K562 (cell line): Measurements from ENCODE around the gene CARMIL3. TPM values are rescaled to one million over a fixed set of nuclear protein-coding genes. Genes with fewer than 3 reads are reported as not detected.

ENCODE experiments used
- BMI1 ChIP-seq: fragments of 150-350 bp; IDR thresholded peaks from 2 replicates; pipeline ENCODE4 v1.6.1; 2014; ENCODE audit warnings: low read length
- E2F3 ChIP-seq: fragments of 250-450 bp; sonication (Bioruptor Pico); IDR thresholded peaks from 2 replicates; pipeline ENCODE4 v1.4.0; 2020; ENCODE audit warnings: mild to moderate bottlenecking
- HNRNPL ChIP-seq: fragments of 200-400 bp; formaldehyde crosslinking; IDR thresholded peaks from 2 replicates; pipeline ENCODE4 v1.6.1; 2017; ENCODE audit warnings: low read depth, mild to moderate bottlenecking, low read length
- MYBL2 ChIP-seq, 2 experiments: fragments of 450-650 bp in 1 of 2; sonication (generic) in 1 of 2; formaldehyde crosslinking in 1 of 2; IDR thresholded peaks; 2 replicates each; pipeline versions ENCODE4 v1.6.1 to v1.8.1; 2017 to 2022; ENCODE audit warnings: borderline replicate concordance in 1 of 2, inconsistent platforms in 1 of 2, low read depth in 1 of 2, mild to moderate bottlenecking in 1 of 2, missing genetic modification reagents in 1 of 2, moderate library complexity in 1 of 2
- NCOA2 ChIP-seq, 2 experiments: fragments of 450-650 bp; IDR thresholded peaks; 2 replicates each; pipeline ENCODE4 v1.6.1; 2018; ENCODE audit warnings: mild to moderate bottlenecking in 2 of 2, moderate library complexity in 1 of 2; ENCODE audit not compliant: partially characterized antibody in 2 of 2
- POLR2H ChIP-seq: IDR thresholded peaks from 2 replicates; pipeline ENCODE4 v1.6.1; 2016; ENCODE audit warnings: missing genetic modification characterization, low read depth, mild to moderate bottlenecking, control low read depth, missing compliant biosample characterization, moderate library complexity
- RBM25 ChIP-seq: fragments of 200-400 bp; formaldehyde crosslinking; IDR thresholded peaks from 2 replicates; pipeline ENCODE4 v1.6.1; 2018; ENCODE audit warnings: low read length, low read depth, moderate library complexity; ENCODE audit not compliant: severe bottlenecking
- ZNF274 ChIP-seq: IDR thresholded peaks from 2 replicates; pipeline ENCODE4 v1.6.1; 2011; ENCODE audit warnings: low read depth, mild to moderate bottlenecking, low read length, moderate library complexity, borderline replicate concordance
- ZSCAN32 ChIP-seq: fragments of 450-650 bp; formaldehyde crosslinking; IDR thresholded peaks from 2 replicates; pipeline ENCODE4 v1.4.0; 2020; ENCODE audit warnings: mild to moderate bottlenecking, moderate library complexity
- polyA plus RNA-seq, 8 experiments: library from polyadenylated mRNA; depleted of rRNA in 4 of 8; stranded (reverse) in 5 of 8; unstranded in 3 of 8; fragments of >200 nt; fragmentation: Nextera tagmentation in 2 of 8; fragmentation: Illumina TruSeq in 1 of 8; extraction: Ambion mirVana in 2 of 8; extraction: Trizol in 1 of 8; gene quantifications; 2 replicates each; pipeline versions ENCODE4 v1.2.1 to v1.2.3, GENCODE V29; 2011 to 2014; ENCODE audit warnings: inconsistent platforms in 1 of 8, missing spikeins in 1 of 8
- total RNA-seq, 7 experiments: library from RNA; depleted of rRNA in 6 of 7; stranded (reverse); fragments of >200 nt in 6 of 7; fragmentation: Illumina TruSeq in 2 of 7; extraction: Trizol in 2 of 7; gene quantifications; 2 replicates each; pipeline versions ENCODE4 v1.2.1 to v1.2.3, GENCODE V29; 2011 to 2021; ENCODE audit warnings: low replicate concordance in 1 of 7
- TF ChIP-seq, protein P1 (sequence below): fragments of 250-450 bp; sonication (Bioruptor Pico); IDR thresholded peaks from 2 replicates; pipeline ENCODE4 v1.9.0; 2021; ENCODE audit warnings: mild to moderate bottlenecking, inconsistent platforms
- TF ChIP-seq, protein P2 (sequence below), 2 experiments: fragments of 450-650 bp in 1 of 2; IDR thresholded peaks; 2 replicates each; pipeline ENCODE4 v1.6.1; 2011 to 2017; ENCODE audit warnings: low read depth in 2 of 2, antibody characterized with exemption in 1 of 2, borderline replicate concordance in 1 of 2, low read length in 1 of 2, mild to moderate bottlenecking in 1 of 2, mixed read lengths in 1 of 2; ENCODE audit not compliant: control insufficient read depth in 1 of 2

CARMIL3 gene
- total and polyA plus RNA-seq, 9 of the 15 experiments (the other 6 are each of a cell fraction or from before 2014, with no cell fraction given): 0.01 to 0.11 (median 0.05) TPM; not detected in 5

DNA sequence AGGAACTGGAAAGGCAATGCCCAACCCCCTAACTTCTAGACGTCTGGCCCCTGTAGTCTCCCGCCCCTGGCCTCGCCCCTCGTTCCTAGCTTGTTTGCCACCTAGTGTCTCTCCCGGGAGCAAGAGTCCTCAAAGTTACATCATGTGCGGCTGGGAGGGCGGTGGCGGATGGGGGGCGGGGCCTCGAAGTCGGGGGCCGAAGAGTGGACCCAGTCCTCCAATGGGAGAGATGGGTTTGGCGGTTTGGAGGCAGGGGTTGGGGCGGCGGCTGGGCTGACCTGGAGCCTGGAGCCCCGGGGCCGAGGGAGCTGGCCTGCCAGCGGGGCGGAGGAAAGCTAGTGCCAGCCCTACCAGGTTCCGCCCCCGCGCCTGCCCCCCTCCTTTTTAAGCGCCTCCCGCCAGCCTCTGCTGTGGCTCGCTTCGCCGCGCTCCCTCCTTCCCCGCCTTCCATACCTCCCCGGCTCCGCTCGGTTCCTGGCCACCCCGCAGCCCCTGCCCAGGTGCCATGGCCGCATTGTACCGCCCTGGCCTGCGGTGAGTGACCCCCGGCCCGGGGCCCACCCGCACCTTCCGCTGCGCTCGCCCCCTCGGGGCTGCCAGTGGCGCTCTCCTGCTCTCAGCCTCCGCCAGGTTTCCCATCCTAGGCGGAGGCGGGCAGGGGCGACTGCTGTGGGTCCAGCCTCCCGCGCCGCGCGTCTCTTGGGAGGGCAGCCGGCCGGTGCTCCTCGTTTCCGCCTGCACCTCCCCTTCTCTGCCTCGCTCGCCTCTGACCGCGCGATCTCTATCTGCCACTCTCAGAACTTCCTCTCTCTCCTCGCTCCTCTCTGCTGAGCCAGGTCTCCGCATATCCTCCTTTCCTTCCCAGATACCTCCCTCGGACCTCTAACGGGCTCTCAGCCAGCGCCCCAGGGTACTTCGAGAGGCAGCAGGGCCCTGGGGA, 42.4 kb downstream of the CARMIL3 start, which contains the start of gene PCK2 (continued):
- TF ChIP-seq MYBL2 (IDR thresholded peaks at IDR 0.05; ENCODE audit: low read depth) (no peak), MYBL2 (CRISPR knock-in tag; IDR thresholded peaks at IDR 0.05; ENCODE audit: borderline replicate concordance) (no peak), HNRNPL (peak; percentile 97), POLR2H (tag) (peak; percentile 92), BMI1 (no peak), ZNF274 (no peak), ZSCAN32 (CRISPR knock-in tag) (peak; percentile 52; the same call in 1 of the 2 replicates), RBM25 (no peak), E2F3 (CRISPR knock-in tag) (peak; percentile 14; the same call in 1 of the 2 replicates), NCOA2 (IDR thresholded peaks at IDR 0.05; ENCODE audit: partially characterized antibody in 2 of 2) (no peak)
- TF ChIP-seq, protein P1, sequence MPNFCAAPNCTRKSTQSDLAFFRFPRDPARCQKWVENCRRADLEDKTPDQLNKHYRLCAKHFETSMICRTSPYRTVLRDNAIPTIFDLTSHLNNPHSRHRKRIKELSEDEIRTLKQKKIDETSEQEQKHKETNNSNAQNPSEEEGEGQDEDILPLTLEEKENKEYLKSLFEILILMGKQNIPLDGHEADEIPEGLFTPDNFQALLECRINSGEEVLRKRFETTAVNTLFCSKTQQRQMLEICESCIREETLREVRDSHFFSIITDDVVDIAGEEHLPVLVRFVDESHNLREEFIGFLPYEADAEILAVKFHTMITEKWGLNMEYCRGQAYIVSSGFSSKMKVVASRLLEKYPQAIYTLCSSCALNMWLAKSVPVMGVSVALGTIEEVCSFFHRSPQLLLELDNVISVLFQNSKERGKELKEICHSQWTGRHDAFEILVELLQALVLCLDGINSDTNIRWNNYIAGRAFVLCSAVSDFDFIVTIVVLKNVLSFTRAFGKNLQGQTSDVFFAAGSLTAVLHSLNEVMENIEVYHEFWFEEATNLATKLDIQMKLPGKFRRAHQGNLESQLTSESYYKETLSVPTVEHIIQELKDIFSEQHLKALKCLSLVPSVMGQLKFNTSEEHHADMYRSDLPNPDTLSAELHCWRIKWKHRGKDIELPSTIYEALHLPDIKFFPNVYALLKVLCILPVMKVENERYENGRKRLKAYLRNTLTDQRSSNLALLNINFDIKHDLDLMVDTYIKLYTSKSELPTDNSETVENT (CRISPR knock-in tag): no peak
- TF ChIP-seq, protein P2, sequence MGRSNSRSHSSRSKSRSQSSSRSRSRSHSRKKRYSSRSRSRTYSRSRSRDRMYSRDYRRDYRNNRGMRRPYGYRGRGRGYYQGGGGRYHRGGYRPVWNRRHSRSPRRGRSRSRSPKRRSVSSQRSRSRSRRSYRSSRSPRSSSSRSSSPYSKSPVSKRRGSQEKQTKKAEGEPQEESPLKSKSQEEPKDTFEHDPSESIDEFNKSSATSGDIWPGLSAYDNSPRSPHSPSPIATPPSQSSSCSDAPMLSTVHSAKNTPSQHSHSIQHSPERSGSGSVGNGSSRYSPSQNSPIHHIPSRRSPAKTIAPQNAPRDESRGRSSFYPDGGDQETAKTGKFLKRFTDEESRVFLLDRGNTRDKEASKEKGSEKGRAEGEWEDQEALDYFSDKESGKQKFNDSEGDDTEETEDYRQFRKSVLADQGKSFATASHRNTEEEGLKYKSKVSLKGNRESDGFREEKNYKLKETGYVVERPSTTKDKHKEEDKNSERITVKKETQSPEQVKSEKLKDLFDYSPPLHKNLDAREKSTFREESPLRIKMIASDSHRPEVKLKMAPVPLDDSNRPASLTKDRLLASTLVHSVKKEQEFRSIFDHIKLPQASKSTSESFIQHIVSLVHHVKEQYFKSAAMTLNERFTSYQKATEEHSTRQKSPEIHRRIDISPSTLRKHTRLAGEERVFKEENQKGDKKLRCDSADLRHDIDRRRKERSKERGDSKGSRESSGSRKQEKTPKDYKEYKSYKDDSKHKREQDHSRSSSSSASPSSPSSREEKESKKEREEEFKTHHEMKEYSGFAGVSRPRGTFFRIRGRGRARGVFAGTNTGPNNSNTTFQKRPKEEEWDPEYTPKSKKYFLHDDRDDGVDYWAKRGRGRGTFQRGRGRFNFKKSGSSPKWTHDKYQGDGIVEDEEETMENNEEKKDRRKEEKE (IDR thresholded peaks at IDR 0.05; ENCODE audit: borderline replicate concordance in 1 of 2, control insufficient read depth in 1 of 2, low read depth in 2 of 2, low read length in 1 of 2): no peak
